SK-N-SH treated with all-trans-retinoic acid at 6 μM for 48 hours (cell line): ENCODE measurements around the gene KLHL21.
"Not testable (repeated sequence)": the region's sequence is repeated elsewhere in the genome, so short reads cannot be mapped to it uniquely, and the experiment has no call there.

Experiments
- ATAC-seq: fragments of 200-7000 bp; cut with Tn5 transposase; 3 replicates; pipeline ENCODE4 v1.9.1; 2020; ENCODE audit warnings: mild to moderate bottlenecking, moderate library complexity
- BACH2 ChIP-seq: fragments of 250-450 bp; sonication (Bioruptor Pico); IDR thresholded peaks from 2 replicates; pipeline ENCODE4 v1.9.0; 2021; ENCODE audit warnings: mild to moderate bottlenecking, borderline replicate concordance
- CREB5 ChIP-seq: fragments of 250-450 bp; sonication (Bioruptor Pico); IDR thresholded peaks from 2 replicates; pipeline ENCODE4 v1.5.1; 2020; ENCODE audit warnings: low read depth, mild to moderate bottlenecking, moderate library complexity
- CSRNP3 ChIP-seq: fragments of 250-450 bp; sonication (Bioruptor Pico); IDR thresholded peaks from 2 replicates; pipeline ENCODE4 v1.5.1; 2021; ENCODE audit warnings: mild to moderate bottlenecking, moderate library complexity
- ESRRG ChIP-seq: fragments of 250-450 bp; sonication (Bioruptor Pico); IDR thresholded peaks from 2 replicates; pipeline ENCODE4 v1.6.1; 2021; ENCODE audit warnings: mild to moderate bottlenecking
- GLIS3 ChIP-seq: fragments of 250-450 bp; sonication (Bioruptor Pico); IDR thresholded peaks from 2 replicates; pipeline ENCODE4 v1.5.0; 2020; ENCODE audit warnings: mild to moderate bottlenecking, moderate library complexity
- ISL1 ChIP-seq: fragments of 250-450 bp; sonication (Bioruptor Pico); IDR thresholded peaks from 2 replicates; pipeline ENCODE4 v2.1.2; 2022; ENCODE audit warnings: mild to moderate bottlenecking, moderate library complexity
- OSR1 ChIP-seq: fragments of 250-450 bp; sonication (Bioruptor Pico); IDR thresholded peaks from 2 replicates; pipeline ENCODE4 v1.8.0; 2022; ENCODE audit warnings: moderate library complexity, mild to moderate bottlenecking, inconsistent platforms
- PATZ1 ChIP-seq: fragments of 250-450 bp; sonication (Bioruptor Pico); IDR thresholded peaks from 2 replicates; pipeline ENCODE4 v1.8.0; 2020; ENCODE audit warnings: mild to moderate bottlenecking, moderate library complexity, borderline replicate concordance
- POU6F1 ChIP-seq: fragments of 250-450 bp; sonication (Bioruptor Pico); IDR thresholded peaks from 2 replicates; pipeline ENCODE4 v1.8.0; 2021; ENCODE audit warnings: low read depth, mild to moderate bottlenecking, moderate library complexity, borderline replicate concordance
- PPARA ChIP-seq: fragments of 250-450 bp; sonication (Bioruptor Pico); IDR thresholded peaks from 2 replicates; pipeline ENCODE4 v1.5.0; 2020; ENCODE audit warnings: mild to moderate bottlenecking, borderline replicate concordance
- RARB ChIP-seq: fragments of 250-450 bp; sonication (Bioruptor Pico); IDR thresholded peaks from 2 replicates; pipeline ENCODE4 v1.8.0; 2021; ENCODE audit warnings: mild to moderate bottlenecking, moderate library complexity
- SNAI2 ChIP-seq: fragments of 250-450 bp; sonication (Bioruptor Pico); IDR thresholded peaks from 2 replicates; pipeline ENCODE4 v1.5.0; 2020; ENCODE audit warnings: mild to moderate bottlenecking, moderate library complexity
- TCF4 ChIP-seq: fragments of 250-450 bp; sonication (Bioruptor Pico); IDR thresholded peaks from 2 replicates; pipeline ENCODE4 v1.8.0; 2021; ENCODE audit warnings: mild to moderate bottlenecking, moderate library complexity, borderline replicate concordance
- TSHZ2 ChIP-seq: fragments of 250-450 bp; sonication (Bioruptor Pico); IDR thresholded peaks from 2 replicates; pipeline ENCODE4 v1.5.0; 2020; ENCODE audit warnings: mild to moderate bottlenecking, moderate library complexity
- ZFP3 ChIP-seq: fragments of 250-450 bp; sonication (Bioruptor Pico); IDR thresholded peaks from 2 replicates; pipeline ENCODE4 v1.5.0; 2020; ENCODE audit warnings: mild to moderate bottlenecking, moderate library complexity
- ZFP30 ChIP-seq: fragments of 450-650 bp; formaldehyde crosslinking; IDR thresholded peaks from 2 replicates; pipeline ENCODE4 v1.5.0; 2022; ENCODE audit warnings: mild to moderate bottlenecking, moderate library complexity
- ZNF565 ChIP-seq: fragments of 450-650 bp; formaldehyde crosslinking; conservative IDR thresholded peaks from 2 replicates; pipeline ENCODE4 v1.5.0; 2020; ENCODE audit warnings: low read depth, mild to moderate bottlenecking, moderate library complexity
- ZNF70 ChIP-seq: fragments of 450-650 bp; formaldehyde crosslinking; IDR thresholded peaks from 2 replicates; pipeline ENCODE4 v1.5.0; 2020; ENCODE audit warnings: mild to moderate bottlenecking, moderate library complexity
- ZNF8 ChIP-seq: fragments of 450-650 bp; formaldehyde crosslinking; IDR thresholded peaks from 2 replicates; pipeline ENCODE4 v1.5.0; 2020; ENCODE audit warnings: mild to moderate bottlenecking, moderate library complexity

KLHL21 gene

GRCh38 chr1:6648556-6648955 is 45.9 kb upstream of the KLHL21 start:
- ATAC-seq: no peak

GRCh38 chr1:6646499-6647148 is 44.0 kb upstream of the KLHL21 start:
- ATAC-seq: peak; percentile 73
- TF ChIP-seq CSRNP3 (CRISPR knock-in tag) (no peak), RARB (no peak)

More at GRCh38 chr1:6648556-6648955, 45.9 kb upstream of the KLHL21 start:
- no peak for TF ChIP-seq SNAI2 (CRISPR knock-in tag)
- TF ChIP-seq ZFP3 (CRISPR knock-in tag): no peak
- no peak for TF ChIP-seq ISL1 (CRISPR knock-in tag)
- no peak for TF ChIP-seq PPARA
- no peak for TF ChIP-seq CREB5 (CRISPR knock-in tag)
- no peak for TF ChIP-seq OSR1 (CRISPR knock-in tag)
- no peak for TF ChIP-seq ZNF565 (CRISPR knock-in tag)
- no peak for TF ChIP-seq ZNF70 (CRISPR knock-in tag)
- no peak for TF ChIP-seq ZFP30 (CRISPR knock-in tag)
- no peak for TF ChIP-seq PATZ1 (CRISPR knock-in tag)
- no peak for TF ChIP-seq TCF4 (CRISPR knock-in tag)
- TF ChIP-seq POU6F1 (CRISPR knock-in tag): no peak
- TF ChIP-seq, all 23 proteins: peak for 0

GRCh38 chr1:6645018-6645417 is 42.3 kb upstream of the KLHL21 start:
- TF ChIP-seq PATZ1 (CRISPR knock-in tag) (no peak), ZFP30 (CRISPR knock-in tag) (no peak), ZNF565 (CRISPR knock-in tag) (no peak), PPARA (no peak), BACH2 (no peak), ZNF70 (CRISPR knock-in tag) (no peak), ZFP3 (CRISPR knock-in tag) (no peak), TSHZ2 (CRISPR knock-in tag) (no peak), ISL1 (CRISPR knock-in tag) (no peak), ZNF8 (no peak), ESRRG (CRISPR knock-in tag) (no peak), GLIS3 (CRISPR knock-in tag) (no peak), POU6F1 (CRISPR knock-in tag) (no peak)
- no peak for ATAC-seq

- not testable (repeated sequence) for ATAC-seq
Measured at GRCh38 chr1:6640867-6641266, 38.2 kb upstream of the KLHL21 start.
